HG03064 (cell line): ENCODE results near the gene GPER1.

Experiments used
- ATAC-seq: cut with Tn5 transposase; IDR thresholded peaks from one replicate; pipeline ENCODE4 v1.9.1; 2021; ENCODE audit warnings: low read depth; ENCODE audit not compliant: unreplicated experiment

Gene GPER1

DNA sequence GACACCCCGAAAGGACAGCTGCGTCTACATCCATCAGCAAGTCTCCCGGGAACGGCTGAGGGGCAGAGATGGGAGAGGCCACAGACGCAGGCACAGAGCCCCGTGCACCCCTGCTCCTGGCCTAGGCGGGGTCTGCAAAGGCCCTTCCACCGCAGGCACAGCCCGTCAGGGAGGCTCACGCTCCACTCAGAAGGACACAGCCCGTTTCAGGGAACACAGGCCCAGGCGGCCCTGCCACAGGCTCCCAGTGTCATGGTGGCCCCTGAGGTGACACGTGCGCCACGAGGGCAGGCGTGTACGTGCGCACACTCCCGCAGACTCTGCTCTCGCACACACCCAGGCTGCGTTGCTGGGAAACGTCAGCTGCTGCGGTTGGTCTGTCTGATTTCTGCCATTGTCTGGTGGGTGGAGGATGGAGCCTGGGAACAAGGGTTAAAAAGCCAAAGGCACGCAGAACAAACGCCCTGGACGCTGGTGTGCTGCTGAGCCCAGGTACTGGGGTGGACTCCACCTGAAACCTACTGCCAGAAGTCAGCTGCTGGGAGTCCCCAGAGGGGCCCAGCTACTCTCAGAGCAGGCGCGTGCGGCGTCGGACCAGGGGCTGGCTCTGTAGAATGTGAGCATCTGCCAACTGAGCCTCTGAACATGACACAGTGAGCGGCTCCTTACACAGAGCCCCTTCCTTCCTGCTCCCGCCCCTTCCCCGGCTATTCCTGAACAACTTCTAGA lies 13.1 kb downstream of the GPER1 start:
- ATAC-seq, result no peak

DNA sequence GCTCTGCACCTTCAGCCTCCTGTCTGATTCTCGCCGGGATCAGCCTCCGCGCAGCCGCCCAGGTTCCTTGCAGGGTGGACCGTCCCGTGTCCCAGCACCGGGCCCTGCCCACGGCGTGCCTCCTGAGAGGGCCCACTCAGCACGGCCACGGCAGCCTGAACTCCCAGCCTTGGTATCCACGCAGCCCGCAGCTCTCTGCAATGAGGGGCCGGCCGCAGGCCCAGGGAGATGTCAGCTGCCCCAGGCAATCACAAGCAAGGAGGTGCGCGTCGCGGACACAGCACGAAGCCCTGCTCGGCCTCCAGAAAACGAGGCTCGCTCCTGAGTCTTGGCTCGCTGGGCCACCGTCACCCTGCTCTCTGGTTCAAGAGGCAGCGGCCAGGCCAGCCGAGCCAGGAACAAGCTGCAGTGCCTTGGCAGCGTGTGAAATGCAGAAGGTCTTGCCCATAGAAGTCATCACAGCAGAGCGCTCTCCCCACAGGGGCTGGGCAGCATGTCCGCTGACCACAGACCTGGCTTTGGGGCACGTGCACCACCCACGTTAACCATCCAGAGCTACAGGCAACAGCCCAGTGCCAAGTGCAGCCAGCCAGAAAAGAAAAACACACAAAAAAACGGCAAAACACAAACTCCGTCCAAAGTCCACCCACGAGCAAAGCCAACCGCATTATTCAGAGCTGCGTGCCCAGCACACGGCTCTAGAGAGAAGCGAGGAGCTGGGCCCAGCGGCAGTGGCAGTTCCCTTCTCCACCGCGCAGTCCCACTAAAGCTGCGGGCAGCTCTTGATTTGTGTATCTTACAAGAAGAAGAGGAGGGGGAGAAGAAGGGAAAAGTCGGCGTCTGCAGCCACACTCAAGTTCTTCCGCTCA lies 13.9 kb downstream of the GPER1 start:
- no peak for ATAC-seq

DNA sequence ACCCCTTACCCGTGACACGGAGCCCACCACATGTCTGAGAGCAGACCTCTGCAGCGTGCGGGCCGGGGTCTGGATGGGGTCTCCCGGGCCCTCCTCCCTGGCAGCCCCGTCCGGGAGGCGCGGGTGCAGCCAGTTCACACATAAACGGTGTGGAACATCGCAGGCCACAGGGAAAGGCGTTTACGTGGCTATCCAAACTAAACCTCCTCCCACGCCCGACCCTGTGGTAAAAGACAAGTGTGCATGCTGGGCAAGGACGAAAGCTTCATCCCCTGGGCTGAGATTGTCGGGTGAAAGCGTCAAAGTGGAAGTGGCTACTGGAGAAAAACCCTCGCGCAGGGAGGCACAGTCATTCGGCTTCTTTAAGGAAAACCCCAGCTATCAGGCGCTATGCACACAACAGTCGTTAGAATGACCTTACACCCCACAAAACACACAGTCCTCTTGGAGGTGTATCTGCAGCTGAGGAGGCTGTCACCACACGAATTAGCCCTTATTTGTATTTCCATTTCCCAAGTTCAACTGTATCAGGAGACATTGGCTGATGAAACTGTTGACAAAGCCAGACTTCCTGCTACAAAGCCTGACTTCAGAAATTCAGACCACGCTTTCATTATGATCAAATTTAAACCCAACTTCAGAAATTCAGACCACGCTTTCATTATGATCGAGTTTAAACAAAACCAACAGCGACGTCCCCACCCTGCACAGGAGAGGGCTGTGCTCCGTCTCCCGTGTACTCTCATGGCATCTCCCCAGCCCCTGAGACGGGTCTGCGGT lies 15.3 kb downstream of the GPER1 start:
- ATAC-seq, result peak; percentile 47

DNA sequence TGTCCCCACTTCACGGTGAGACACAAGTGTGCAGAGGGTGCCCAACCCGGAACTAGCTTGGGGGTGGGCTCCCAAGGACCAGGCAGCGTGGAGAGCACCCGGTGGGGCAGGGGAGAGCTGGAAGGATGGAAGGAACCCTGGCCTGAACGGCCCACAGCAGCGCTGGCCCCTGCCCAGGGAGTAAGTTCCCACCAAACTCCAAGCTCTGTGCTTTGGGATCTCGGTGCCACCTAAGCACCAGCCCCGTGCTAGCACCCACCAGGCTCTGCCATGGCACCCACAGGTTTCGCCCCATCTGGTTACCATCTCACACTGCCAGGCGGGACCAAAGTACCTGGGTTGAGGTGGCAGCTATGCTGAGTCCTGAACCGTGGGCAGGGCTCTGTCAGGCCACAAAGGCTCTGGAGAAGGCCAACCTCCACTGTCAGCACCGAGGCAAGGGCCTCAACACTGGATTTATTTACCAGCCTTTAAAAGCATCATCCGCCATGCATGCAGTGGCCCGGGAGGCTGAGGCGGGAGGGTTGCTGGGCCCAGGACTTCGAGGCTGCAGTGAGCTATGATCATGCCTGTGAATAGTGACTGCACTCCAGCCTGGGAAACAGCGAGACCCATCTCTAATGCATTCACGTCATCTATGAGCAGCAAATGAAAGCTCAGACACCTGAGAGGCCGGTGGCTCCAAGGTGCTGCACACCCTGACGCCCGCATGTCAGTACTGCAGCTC lies 16.0 kb downstream of the GPER1 start:
- no peak for ATAC-seq

DNA sequence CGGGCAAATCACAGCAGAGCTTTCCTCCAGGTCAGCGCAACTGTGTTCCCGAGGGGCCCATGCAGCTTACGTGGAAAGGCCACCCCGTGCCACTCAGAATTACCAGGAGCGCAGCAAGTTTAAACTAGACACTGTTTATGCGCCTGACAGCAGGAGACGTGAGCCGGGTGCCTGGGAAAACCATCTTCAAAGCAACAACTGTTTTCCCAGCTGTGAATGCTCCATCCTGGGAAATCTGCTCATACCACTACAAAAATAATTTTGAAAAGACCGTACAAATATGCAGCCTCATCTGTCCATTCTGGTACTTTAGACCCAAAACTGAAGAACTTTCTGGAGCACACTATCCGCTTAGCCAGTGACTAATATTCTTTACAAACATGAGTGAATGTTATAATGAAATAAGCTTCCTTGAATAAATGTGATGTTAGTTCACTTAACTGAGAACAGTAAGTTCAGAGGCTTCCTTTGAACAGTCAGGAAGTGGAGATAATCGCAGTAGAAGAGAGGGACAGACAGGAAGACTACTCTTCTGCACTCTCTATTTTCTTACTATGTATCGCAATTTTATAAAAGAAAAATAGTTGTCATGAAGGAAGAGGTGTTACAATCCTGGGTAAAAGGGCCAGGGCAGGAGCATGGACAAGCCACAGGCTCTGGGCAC lies 16.7 kb downstream of the GPER1 start:
- ATAC-seq, result no peak

DNA sequence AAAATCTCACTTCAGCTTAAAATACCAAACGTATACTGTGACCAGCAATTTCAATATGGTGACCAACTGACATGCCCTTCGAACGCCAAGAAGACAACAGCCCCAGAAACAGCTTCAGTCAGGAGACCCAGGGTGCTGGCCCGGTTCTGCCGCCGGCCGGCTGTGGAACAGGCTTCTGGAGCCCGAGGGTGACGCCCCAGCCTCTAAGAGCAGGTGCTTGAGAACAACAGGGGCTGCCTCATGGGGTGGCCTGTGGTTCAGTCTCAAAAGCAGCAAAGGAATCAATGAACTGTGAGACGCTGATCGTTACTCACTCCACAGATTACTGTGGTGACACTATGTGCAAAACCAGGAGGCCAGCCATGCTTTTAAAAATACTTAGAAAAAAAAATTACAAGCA lies 17.3 kb downstream of the GPER1 start:
- peak; percentile 47 for ATAC-seq

DNA sequence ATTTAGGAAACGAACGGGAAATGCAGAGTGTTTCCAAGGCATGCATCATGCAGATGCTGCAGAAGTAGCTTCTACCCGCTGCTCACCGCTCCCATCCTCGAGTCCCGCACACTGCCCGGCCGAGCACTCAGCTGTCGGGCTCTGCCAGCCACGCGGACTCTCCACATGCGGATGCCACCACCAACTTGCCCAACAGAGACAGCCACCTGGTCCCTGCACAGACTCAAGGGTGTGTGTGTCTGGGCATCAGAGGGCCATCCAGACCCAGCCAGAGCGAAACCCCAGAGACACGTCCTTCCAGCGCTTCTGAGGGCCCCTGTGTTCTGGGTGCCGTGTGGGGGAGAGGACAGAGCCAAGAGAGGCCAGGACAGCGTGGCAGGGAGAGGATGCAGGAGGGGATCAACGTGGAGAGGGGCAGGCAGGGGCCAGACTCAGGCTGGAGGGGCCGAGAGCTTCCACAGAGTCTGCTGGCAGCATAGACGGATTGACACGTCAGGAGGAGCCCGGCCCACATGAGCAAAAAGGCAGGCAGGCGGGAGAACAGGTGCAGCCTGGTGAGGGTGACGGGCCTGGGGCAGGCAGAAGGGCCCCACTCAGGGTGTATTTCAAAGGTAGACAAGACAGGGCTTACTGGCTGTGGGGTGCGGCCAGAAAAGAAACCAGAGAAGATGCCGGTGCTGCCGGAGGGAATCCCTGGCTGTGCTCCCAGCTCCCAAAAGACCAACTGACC lies 18.3 kb downstream of the GPER1 start:
- no peak for ATAC-seq

DNA sequence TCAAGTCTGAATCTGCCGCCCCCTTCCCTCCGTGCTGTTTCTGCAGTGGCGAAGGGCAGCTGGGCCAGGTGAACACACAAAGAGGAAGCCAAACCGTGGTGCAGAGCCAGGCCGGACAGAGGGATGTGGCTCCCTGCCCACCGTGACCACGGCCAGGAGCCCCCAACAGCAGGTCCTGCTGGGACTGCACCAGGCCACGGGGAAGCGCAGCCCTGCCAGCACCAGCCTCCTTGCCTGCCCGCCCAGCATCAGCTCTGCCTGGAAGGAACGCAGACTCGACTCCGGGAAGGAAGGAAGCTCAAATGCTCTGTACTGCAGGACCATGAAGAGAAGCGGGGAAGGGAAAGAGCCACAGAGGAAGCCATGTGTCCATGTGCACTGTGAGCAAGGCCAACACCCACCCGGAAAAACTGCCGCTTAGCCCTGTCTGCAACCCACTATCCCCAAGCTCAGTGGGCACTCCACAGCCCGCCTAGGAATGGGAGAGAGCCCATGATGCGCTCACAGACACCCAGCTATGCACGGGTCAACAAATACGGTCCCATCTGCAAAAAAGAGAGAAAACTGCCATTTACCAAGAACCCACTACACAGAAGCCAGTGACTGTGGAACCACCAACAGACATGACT lies 19.0 kb downstream of the GPER1 start:
- ATAC-seq, result no peak

DNA sequence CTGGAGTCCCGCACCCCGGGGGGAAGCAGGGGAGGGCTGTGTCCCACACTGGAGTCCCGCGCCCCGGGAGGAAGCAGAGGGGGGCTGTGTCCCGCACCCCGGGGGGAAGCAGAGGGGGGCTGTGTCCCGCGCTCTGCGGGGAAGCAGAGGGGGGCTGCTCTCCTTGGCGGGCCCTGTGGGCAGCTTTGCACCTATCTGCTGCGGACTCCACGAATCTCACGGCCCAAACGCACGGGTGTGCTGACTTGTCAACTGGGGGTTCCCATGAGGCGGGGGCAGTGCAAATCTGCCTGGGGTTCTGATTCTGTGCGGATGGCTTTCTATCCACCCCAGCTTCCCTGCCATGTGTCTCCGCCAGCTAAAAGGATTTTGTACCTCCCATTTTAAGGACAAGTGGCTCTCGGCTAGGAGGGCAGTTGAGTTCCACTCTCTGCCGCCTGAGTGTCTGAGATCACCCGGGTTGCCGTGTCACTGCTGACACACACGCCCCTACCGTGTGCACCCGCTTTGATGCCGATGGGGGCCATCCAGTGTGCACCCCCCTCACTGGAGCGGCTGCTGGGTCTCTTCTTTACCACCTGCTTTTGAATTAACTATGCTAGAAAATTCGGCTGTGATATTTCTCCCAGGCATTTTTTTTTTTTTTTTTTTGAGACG lies 20.5 kb downstream of the GPER1 start:
- ATAC-seq, result no peak

DNA sequence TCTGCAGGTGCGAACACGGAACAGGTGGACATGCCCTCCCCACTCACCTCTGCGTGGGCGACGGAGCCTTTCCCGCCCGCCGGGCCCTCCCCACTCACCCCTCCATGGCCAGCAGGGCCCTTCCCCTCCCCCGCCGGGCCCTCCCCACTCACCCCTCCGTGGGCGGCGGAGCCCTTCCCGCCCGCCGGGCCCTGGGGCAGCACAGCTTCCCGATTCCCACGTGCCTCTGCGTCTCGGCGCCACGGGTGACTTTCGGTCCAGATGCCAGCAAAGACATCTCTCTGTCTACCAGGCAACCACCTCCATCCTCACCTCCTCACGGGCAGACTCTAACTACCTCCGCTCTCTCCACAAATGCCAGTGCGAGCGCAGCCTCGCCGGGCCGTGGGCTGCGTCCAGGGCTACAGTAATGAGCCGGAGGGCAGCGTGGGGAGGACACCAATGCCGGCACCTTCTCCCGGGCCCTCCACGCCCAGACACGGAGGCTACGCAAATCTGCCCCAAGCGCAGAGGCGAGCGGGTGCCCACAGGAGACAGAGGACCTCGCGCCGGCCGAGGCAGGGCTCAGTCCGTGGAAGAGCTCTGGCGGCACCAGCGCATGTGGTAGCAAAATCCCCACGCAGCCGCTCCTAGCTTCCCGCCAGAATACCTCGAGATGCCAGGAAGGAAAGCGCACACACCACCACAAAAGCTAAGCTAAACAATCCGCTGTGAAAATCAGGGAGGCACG lies 21.8 kb downstream of the GPER1 start:
- ATAC-seq, result no peak

DNA sequence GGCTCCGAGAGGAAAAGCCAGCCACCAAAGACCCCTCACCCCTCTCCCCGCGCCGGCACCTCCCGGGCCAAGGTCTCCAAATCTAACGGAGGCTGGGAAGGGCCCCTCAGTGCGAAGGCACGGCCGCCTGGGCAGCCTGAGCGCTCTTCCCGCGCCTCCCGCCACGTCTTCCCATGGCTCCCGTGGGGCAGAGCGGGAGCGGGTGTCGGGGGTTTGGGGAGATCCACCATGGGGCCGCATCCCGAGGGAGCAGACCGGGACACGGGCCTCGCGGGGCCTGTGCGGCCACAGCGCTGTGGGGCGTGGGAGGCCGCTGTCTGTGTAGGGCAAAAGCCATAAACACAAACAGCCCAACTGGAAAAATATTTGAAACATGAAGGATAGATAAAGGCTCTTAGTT lies 22.4 kb downstream of the GPER1 start:
- ATAC-seq, result no peak

DNA sequence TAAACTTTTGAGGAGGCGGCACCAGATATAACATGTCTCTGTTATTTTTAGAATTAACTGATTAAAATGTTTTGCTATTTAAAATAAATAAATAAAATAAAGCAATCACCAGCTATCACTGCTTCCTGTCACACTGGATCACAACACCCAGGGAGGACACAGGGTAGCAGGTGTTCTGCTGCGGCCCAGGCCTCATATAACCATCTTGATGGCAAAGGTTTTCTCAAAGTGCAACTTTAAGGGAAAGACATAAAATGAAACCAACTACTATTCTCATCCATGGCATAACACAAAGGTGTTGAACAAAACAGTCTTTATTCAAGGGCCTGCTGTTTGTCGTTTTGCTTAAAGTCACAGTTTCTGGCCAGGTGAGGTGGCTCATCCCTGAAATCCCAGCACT lies 23.2 kb downstream of the GPER1 start:
- no peak for ATAC-seq

DNA sequence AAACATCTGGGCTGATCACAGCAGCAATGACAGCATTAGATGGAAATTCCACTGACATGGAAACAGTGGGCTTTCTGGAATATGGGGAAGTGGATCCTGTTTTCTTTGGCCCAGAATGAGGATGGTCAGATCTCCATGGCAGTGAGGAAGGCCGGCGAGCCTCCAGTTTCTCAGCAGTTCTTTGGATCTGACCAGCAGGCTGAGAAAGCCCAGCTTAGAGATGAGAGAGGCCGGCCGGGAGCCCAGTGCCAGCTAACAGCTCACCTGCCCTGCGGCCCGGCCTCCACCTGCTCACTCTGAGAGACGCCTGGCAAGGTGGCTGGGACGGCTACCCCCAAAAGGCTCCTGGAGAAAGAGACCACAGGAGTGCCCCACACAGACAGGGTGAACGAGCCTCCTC lies 24.2 kb downstream of the GPER1 start:
- ATAC-seq, result no peak

DNA sequence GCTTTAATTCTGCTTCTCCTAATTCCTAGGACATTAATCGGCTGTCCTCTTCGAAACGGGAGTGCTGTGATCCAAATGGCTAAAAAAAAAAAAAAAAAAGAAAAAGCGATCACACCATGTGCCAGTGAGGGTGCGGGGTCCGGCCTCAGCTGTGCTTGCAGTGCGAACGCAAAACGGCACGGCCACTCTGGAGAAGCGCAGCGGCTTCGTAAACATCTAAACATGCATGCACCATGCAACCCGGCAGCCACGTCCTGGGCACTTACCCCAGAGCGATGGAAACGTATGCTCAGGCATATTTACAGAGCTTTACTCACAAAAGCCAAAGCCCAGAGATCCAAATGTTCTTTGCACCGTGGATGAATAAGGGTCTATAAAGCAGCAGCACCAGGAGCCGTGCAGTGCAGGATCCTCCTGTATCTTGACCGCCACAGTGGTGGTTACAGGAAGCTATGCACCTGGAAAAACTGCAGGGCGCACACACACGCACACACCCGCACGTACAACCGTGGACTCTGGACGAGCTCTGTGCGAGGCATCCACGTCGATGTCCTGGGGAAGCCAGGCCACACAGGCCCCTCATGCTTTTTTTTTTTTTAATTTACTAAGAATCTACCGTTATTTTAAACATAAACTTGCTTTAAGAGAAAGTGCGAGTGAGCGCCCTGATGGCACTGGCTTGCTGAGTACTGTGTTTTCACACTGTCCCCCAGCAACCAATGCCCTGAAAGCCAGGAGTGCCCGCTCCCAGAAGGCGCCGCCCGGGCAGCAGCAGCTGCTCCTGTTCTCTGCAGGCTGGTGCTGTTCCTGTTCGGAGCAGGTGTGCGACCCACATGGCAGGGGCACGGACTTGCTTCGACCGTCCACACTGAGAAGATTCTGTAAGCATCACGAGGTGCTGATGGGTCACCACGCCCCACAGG lies 25.0 kb downstream of the GPER1 start:
- ATAC-seq, result no peak

DNA sequence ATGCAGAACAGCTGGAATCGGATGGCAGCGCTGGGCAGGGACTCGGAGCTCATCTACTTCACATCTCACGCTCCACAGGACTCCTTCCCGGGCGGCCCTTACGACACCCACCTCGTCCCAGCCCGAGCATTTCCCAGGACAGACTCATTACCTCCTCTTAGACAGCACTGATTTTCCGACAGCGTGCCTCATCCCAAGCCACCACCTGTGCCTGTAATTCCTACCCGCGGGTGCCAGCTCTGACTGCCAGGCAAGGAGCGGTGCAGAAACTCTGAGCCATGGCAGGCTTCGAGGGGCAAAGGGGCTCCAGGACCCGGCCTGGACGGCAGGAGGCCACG lies 25.6 kb downstream of the GPER1 start:
- no peak for ATAC-seq

DNA sequence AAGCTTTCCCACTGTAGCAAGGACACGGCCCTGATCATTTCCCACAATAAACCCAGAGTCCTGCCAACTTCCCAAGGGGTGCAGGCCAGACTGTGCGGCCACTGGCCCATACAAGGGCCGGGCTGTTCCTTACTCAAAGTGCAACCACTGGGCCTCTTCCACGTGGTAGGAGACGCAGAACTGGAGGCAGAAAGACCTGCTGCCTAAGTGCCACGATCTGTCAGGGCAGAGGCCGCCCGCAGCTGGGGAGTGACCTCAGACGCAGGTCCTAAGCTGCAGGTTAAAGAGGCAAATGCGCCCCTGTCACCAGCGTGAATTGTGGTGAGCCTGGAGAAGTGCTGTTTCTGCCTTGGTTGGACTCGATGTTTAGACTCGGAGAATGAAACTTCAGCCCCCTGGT lies 26.2 kb downstream of the GPER1 start:
- no peak for ATAC-seq

DNA sequence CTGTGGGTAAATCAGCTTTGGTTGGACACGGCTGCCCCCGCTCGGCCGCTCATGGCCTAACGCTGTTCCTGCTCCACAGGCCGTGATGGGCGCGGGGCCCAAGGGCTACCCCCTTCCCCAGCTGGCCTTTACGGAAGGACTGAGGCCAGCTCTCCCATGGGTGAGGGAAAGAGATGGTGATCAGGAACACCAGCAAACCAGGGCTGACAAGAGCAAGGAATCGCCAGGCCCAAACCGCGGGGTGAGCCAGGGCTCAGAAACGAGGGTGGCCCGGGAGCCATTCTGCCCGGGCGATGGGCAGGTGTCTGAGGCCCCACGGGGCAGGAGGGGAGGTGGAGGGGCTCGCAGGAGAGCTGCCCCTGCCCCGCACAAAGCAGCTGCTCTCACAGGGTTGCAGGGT lies 26.6 kb downstream of the GPER1 start:
- ATAC-seq, result no peak
